K562 (cell line): ENCODE results near the gene KIF26B. TPM values are rescaled to one million over a fixed set of nuclear protein-coding genes. Genes with fewer than 3 reads are reported as not detected.
"Not testable (repeated sequence)": the region's sequence is repeated elsewhere in the genome, so short reads cannot be mapped to it uniquely, and the experiment has no call there.

Experiments used
- ATAC-seq: fragments of 200-7000 bp; cut with Tn5 transposase; 3 replicates; pipeline ENCODE4 v1.9.1; 2020; ENCODE audit warnings: moderate library complexity
- BruUV-seq: library from RNA; stranded (reverse); fragments of 400-500 nt; replicated peaks from 2 replicates; lab custom pipeline; 2021; lab: Mats Ljungman, UMichigan
- CTCF ChIA-PET: fragments of 300-600 bp; formaldehyde crosslinking; extraction: SDS; loops from one replicate; lab custom pipeline; 2021; ENCODE audit warnings: low intra/inter-chr PET ratio; lab: Yijun Ruan, JAX
- POLR2A ChIA-PET: fragments of 300-600, 350-650 bp; sonication (Branson Sonifier 250); formaldehyde crosslinking; extraction: SDS; loops from one replicate; lab custom pipeline; 2021; ENCODE audit warnings: antibody characterized with exemption, inconsistent platforms; lab: Yijun Ruan, JAX
- DNase-seq, 4 experiments: peaks; one replicate each; pipeline versions ENCODE4 v3.0.0 to v3.0.0-alpha.2; 2011 to 2018; ENCODE audit warnings: low spot score in 3 of 4, mixed read lengths in 3 of 4; ENCODE audit errors: extremely low read depth in 1 of 4
- FAIRE-seq: peaks from 2 replicates; lab custom pipeline; 2011; peaks lifted over from hg19 to GRCh38; lab: Jason Lieb, UNC
- H2AFZ ChIP-seq: 2 replicates; pipeline ENCODE4 v1.6.0; 2011; ENCODE audit warnings: low read depth, low read length, control low read depth, inconsistent platforms
- H3K27ac ChIP-seq: fragments of 200-600 bp; 3 replicates; pipeline ENCODE4 v1.8.0; 2011; ENCODE audit warnings: low read depth, mild to moderate bottlenecking, control low read depth, inconsistent platforms, low read length, moderate library complexity, mixed read lengths; ENCODE audit errors: extremely low read depth
- H3K27me3 ChIP-seq, 2 experiments: fragments of 300-600 bp in 1 of 2; 2 replicates in 1 of 2; 3 replicates in 1 of 2; pipeline versions ENCODE4 v1.6.0 to v1.8.0; 2011; ENCODE audit warnings: inconsistent platforms in 2 of 2, low read length in 2 of 2, mild to moderate bottlenecking in 1 of 2, mixed read lengths in 1 of 2, moderate library complexity in 1 of 2; ENCODE audit not compliant: control insufficient read depth in 2 of 2, insufficient read depth in 2 of 2
- H3K36me3 ChIP-seq: fragments of 300-600 bp; 3 replicates; pipeline ENCODE4 v1.8.0; 2011; ENCODE audit warnings: mild to moderate bottlenecking, low read length, inconsistent platforms; ENCODE audit not compliant: control insufficient read depth, insufficient read depth
- H3K4me1 ChIP-seq, 2 experiments: fragments of 200-600 bp in 1 of 2; replicated peaks in 1 of 2; 2 replicates in 1 of 2; 3 replicates in 1 of 2; pipeline versions ENCODE4 v1.5.1 to v1.8.0; 2011; ENCODE audit warnings: inconsistent platforms in 2 of 2, low read length in 2 of 2, mild to moderate bottlenecking in 1 of 2, mixed read lengths in 1 of 2, moderate library complexity in 1 of 2; ENCODE audit not compliant: control insufficient read depth in 2 of 2, insufficient read depth in 2 of 2
- H3K4me2 ChIP-seq: 2 replicates; pipeline ENCODE4 v1.6.1; 2011; ENCODE audit warnings: low read length, control low read depth, inconsistent platforms, mixed read lengths; ENCODE audit not compliant: insufficient read depth
- H3K4me3 ChIP-seq: fragments of 200-600 bp; sonication (generic), shearing (Covaris generic); 2 replicates; pipeline ENCODE4 v1.5.1; 2016; ENCODE audit warnings: control low read depth, inconsistent platforms
- H3K79me2 ChIP-seq: fragments of 200-600 bp; 3 replicates; pipeline ENCODE4 v1.8.0; 2011; ENCODE audit warnings: low read length, inconsistent platforms; ENCODE audit not compliant: control insufficient read depth, insufficient read depth
- H3K9ac ChIP-seq, 2 experiments: 2 replicates each; pipeline versions ENCODE4 v1.6.0 to v1.6.1; 2011; ENCODE audit warnings: low read depth in 2 of 2, low read length in 2 of 2, control low read depth in 1 of 2, inconsistent platforms in 1 of 2, mild to moderate bottlenecking in 1 of 2, mixed read lengths in 1 of 2; ENCODE audit not compliant: insufficient read depth in 1 of 2
- H3K9me1 ChIP-seq: one replicate; pipeline ENCODE4 v1.6.0; 2011; ENCODE audit warnings: inconsistent platforms, mild to moderate bottlenecking, low read length, moderate library complexity; ENCODE audit not compliant: control insufficient read depth, insufficient read depth
- H3K9me3 ChIP-seq: replicated peaks from 2 replicates; pipeline ENCODE4 v1.5.1; 2011; ENCODE audit warnings: low read depth, low read length, inconsistent platforms; ENCODE audit not compliant: control insufficient read depth, insufficient read depth
- H4K20me1 ChIP-seq: replicated peaks from 2 replicates; pipeline ENCODE4 v1.6.1; 2011; ENCODE audit warnings: low read length, inconsistent platforms, mixed read lengths; ENCODE audit not compliant: control insufficient read depth, insufficient read depth
- ARHGAP35 ChIP-seq: fragments of 450-650 bp; IDR thresholded peaks from 2 replicates; pipeline ENCODE4 v1.6.1; 2018; ENCODE audit not compliant: partially characterized antibody
- CXXC5 ChIP-seq: fragments of 250-450 bp; sonication (Bioruptor Pico); IDR thresholded peaks from 2 replicates; pipeline ENCODE4 v1.8.0; 2022; ENCODE audit warnings: inconsistent platforms, mild to moderate bottlenecking, moderate library complexity
- FIP1L1 ChIP-seq: fragments of 200-400 bp; formaldehyde crosslinking; IDR thresholded peaks from 2 replicates; pipeline ENCODE4 v1.6.1; 2018; ENCODE audit warnings: mild to moderate bottlenecking, low read depth, low read length; ENCODE audit not compliant: poor library complexity, severe bottlenecking
- POU5F1 ChIP-seq: fragments of 150-350 bp; IDR thresholded peaks from 2 replicates; pipeline ENCODE4 v1.6.1; 2014; ENCODE audit warnings: borderline replicate concordance, low read length, low read depth, mild to moderate bottlenecking; ENCODE audit not compliant: partially characterized antibody
- RFX5 ChIP-seq: IDR thresholded peaks from 2 replicates; pipeline ENCODE4 v1.6.1; 2011; ENCODE audit warnings: low read depth, mild to moderate bottlenecking, improper control_type of control experiment, low read length
- SAFB ChIP-seq: fragments of 200-400 bp; formaldehyde crosslinking; IDR thresholded peaks from 2 replicates; pipeline ENCODE4 v1.6.1; 2017; ENCODE audit warnings: low read depth, low read length, borderline replicate concordance
- SAFB2 ChIP-seq: fragments of 200-400 bp; formaldehyde crosslinking; IDR thresholded peaks from 2 replicates; pipeline ENCODE4 v1.6.1; 2018; ENCODE audit warnings: borderline replicate concordance, low read length, low read depth, moderate library complexity; ENCODE audit not compliant: severe bottlenecking
- ZBTB17 ChIP-seq: fragments of 450-650 bp; formaldehyde crosslinking; IDR thresholded peaks from 2 replicates; pipeline ENCODE4 v1.4.0; 2020; ENCODE audit warnings: mild to moderate bottlenecking
- ZNF124 ChIP-seq: sonication (generic); formaldehyde crosslinking; IDR thresholded peaks from 2 replicates; pipeline ENCODE4 v1.8.1; 2022; ENCODE audit warnings: missing genetic modification reagents
- ZNF764 ChIP-seq: fragments of 250-450 bp; sonication (Bioruptor Pico); IDR thresholded peaks from 2 replicates; pipeline ENCODE4 v1.4.0; 2020; ENCODE audit warnings: low read depth, mild to moderate bottlenecking, moderate library complexity
- ZZZ3 ChIP-seq: fragments of 450-650 bp; IDR thresholded peaks from 2 replicates; pipeline ENCODE4 v1.6.1; 2016; ENCODE audit warnings: antibody characterized with exemption, mild to moderate bottlenecking, moderate library complexity
- WGBS: fragments of 100-300 bp; shearing (Covaris generic); methylation state at CpG from one replicate; pipeline ENCODE4 v1.1.6; 2016; ENCODE audit warnings: low coverage, mixed read lengths; ENCODE audit not compliant: insufficient coverage; ENCODE audit errors: missing lambda C conversion rate; 5-methylcytosine and 5-hydroxymethylcytosine counted together
- in situ Hi-C: fragments of 300-500 bp; cut with MboI; formaldehyde crosslinking; loops from 4 replicates; pipeline ENCODE4 v1.15.0; 2018; ENCODE audit warnings: inconsistent platforms, mixed read lengths
- intact Hi-C: fragments of 100-400 bp; cut with micrococcal nuclease; formaldehyde crosslinking; loops from 2 replicates; pipeline ENCODE4 v1.14.2; 2022
- polyA plus RNA-seq, 8 experiments: library from polyadenylated mRNA; depleted of rRNA in 4 of 8; stranded (reverse) in 5 of 8; unstranded in 3 of 8; fragments of >200 nt; fragmentation: Nextera tagmentation in 2 of 8; fragmentation: Illumina TruSeq in 1 of 8; extraction: Ambion mirVana in 2 of 8; extraction: Trizol in 1 of 8; gene quantifications; 2 replicates each; pipeline versions ENCODE4 v1.2.1 to v1.2.3, GENCODE V29; 2011 to 2014; ENCODE audit warnings: inconsistent platforms in 1 of 8, missing spikeins in 1 of 8
- total RNA-seq, 7 experiments: library from RNA; depleted of rRNA in 6 of 7; stranded (reverse); fragments of >200 nt in 6 of 7; fragmentation: Illumina TruSeq in 2 of 7; extraction: Trizol in 2 of 7; gene quantifications; 2 replicates each; pipeline versions ENCODE4 v1.2.1 to v1.2.3, GENCODE V29; 2011 to 2021; ENCODE audit warnings: low replicate concordance in 1 of 7
- TF ChIP-seq, protein P1 (sequence below): sonication (generic); formaldehyde crosslinking; IDR thresholded peaks from 2 replicates; pipeline ENCODE4 v1.8.1; 2023; ENCODE audit warnings: mild to moderate bottlenecking, missing genetic modification reagents

Gene KIF26B
- total and polyA plus RNA-seq, 9 of the 15 experiments (the other 6 are each of a cell fraction or from before 2014, with no cell fraction given): 0.02 to 0.08 (median 0.03) TPM; not detected in 6

DNA sequence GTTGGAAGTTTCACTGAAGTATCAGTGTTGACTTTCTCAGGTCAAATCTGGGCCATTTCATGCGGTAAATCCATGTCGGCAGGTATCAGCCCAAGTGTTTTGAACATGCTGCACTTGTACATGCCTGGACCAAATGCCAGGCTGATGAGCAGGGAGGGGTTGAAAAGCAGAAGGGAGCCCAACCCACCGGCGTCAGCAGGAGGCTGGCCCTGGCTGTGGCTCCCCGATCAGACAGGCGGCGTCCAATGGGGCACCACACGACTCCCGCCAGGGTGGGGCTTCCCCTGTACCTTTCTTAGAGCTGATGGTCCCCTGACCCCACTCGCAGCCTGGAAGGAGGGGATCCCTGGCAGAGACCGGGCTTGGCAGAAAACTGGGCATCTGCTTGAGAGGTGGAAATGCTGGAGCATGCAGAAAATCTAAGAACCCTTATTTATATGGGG, 540.0 kb downstream of the KIF26B start (continued):
- TF ChIP-seq ZNF764: no peak
- no peak for TF ChIP-seq CXXC5
- TF ChIP-seq SAFB2: no peak
- TF ChIP-seq, protein P1, sequence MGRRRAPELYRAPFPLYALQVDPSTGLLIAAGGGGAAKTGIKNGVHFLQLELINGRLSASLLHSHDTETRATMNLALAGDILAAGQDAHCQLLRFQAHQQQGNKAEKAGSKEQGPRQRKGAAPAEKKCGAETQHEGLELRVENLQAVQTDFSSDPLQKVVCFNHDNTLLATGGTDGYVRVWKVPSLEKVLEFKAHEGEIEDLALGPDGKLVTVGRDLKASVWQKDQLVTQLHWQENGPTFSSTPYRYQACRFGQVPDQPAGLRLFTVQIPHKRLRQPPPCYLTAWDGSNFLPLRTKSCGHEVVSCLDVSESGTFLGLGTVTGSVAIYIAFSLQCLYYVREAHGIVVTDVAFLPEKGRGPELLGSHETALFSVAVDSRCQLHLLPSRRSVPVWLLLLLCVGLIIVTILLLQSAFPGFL (CRISPR knock-in tag): no peak
- TF ChIP-seq ZZZ3: no peak
- TF ChIP-seq ARHGAP35: no peak

DNA sequence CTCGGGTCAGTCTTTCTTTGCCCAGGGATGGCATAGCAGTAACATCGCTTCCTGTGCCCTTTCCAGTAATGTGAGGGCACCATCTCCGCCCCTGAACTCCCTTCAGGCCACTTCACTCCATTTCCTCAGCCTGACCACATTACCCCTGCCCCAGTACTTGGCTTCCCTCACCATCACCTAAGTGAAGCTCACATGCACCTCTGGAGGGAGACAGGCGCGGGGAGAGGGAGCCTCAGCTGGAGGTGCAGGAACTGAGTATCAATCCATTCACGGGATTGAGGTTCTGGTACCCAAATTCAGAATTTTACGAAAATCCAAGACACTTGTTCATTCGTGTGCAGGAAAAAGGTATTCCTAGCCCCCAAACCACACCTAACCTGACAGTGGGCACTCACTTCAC, 540.4 kb downstream of the KIF26B start:
- no peaks in the 10 kb centered on the region for H3K9me3 ChIP-seq
- POLR2A ChIA-PET: interaction anchor here (2.5 kb wide), 1 partner anchor 9 kb away, joined by 8 read pairs; no protein-coding TSS in a partner anchor
- ATAC-seq (no peak), DNase-seq (no peak), FAIRE-seq (no peak)
- no peaks in the 10 kb centered on the region; the same call in none of the 2 replicates for H4K20me1 ChIP-seq
- no TSS peak for BruUV-seq
- peaks cover 49 to 89% of the 10 kb centered on the region in 2 experiments; a peak in 4 of 5 replicates for H3K27me3 ChIP-seq
- H3K36me3 ChIP-seq: no peaks in the 10 kb centered on the region
- no peak overlapping the region for H2AFZ ChIP-seq
- in situ Hi-C loops (no loop called here), intact Hi-C loops (no loop called here)
- H3K9me1 ChIP-seq: no peaks in the 10 kb centered on the region
- CTCF ChIA-PET: no interaction called here
- no peak overlapping the region for H3K4me2 ChIP-seq
- H3K79me2 ChIP-seq: no peaks in the 10 kb centered on the region
- no peaks in the 10 kb centered on the region for H3K4me1 ChIP-seq
- no peak overlapping the region for H3K27ac ChIP-seq
- no peak overlapping the region for H3K4me3 ChIP-seq
- no peak for TF ChIP-seq ZBTB17 (CRISPR knock-in tag)
- TF ChIP-seq SAFB: no peak
- no peak for TF ChIP-seq POU5F1
- no peak for TF ChIP-seq RFX5
- no peak for TF ChIP-seq ZNF124 (CRISPR knock-in tag)
- TF ChIP-seq FIP1L1: no peak
- H3K9ac ChIP-seq: no peak overlapping the region
- 2% methylated on average over 8 of the region's 8 CpGs for WGBS

DNA sequence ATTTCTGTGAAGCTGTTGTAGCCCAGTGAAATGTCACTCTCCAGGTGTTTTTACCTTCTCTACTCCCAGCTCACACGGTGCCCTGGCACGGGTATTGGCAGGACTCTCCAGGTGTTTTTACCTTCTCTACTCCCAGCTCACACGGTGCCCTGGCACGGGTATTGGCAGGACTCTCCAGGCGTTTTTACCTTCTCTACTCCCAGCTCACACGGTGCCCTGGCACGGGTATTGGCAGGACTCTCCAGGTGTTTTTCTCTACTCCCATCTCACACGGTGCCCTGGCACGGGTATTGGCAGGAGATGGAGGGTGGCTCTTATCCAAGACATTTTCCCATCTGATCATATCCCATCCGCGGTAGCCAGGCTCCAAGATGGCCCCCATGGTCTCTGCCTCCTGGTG, 540.9 kb downstream of the KIF26B start:
- in situ Hi-C loops, BruUV-seq, ATAC-seq, H3K4me2 ChIP-seq, DNase-seq, H4K20me1 ChIP-seq, H2AFZ ChIP-seq, intact Hi-C loops, H3K9ac ChIP-seq, CTCF ChIA-PET, H3K79me2 ChIP-seq, H3K4me1 ChIP-seq, H3K4me3 ChIP-seq, H3K9me3 ChIP-seq, H3K9me1 ChIP-seq, H3K27ac ChIP-seq, FAIRE-seq, H3K36me3 ChIP-seq: not testable (repeated sequence)
- H3K27me3 ChIP-seq: peaks cover 45 to 89% of the 10 kb centered on the region in 2 experiments; a peak in 4 of 5 replicates
- POLR2A ChIA-PET: interaction anchor here (2.5 kb wide), 1 partner anchor 8 kb away, joined by 8 read pairs; no protein-coding TSS in a partner anchor
- 2% methylated on average over 8 of the region's 11 CpGs for WGBS
